Hepatocyte (in vitro differentiated cells): ENCODE data around the gene KSR2. TPM values are rescaled to one million over a fixed set of nuclear protein-coding genes. Genes with fewer than 3 reads are reported as not detected.

ENCODE experiments used
- DNase-seq: peaks from one replicate; pipeline ENCODE4 v3.0.0-alpha.2; 2016; ENCODE audit warnings: low spot score
- H2AFZ ChIP-seq: fragments of 200-600 bp; sonication (generic); 2 replicates; pipeline ENCODE4 v1.6.0; 2016; ENCODE audit warnings: antibody characterized with exemption, mild to moderate bottlenecking
- H3K27ac ChIP-seq: fragments of 200-600 bp; sonication (generic); 2 replicates; pipeline ENCODE4 v1.5.1; 2016; ENCODE audit warnings: mild to moderate bottlenecking
- H3K27me3 ChIP-seq: fragments of 200-600 bp; sonication (generic); 2 replicates; pipeline ENCODE4 v1.6.1; 2016
- H3K36me3 ChIP-seq: fragments of 200-600 bp; sonication (generic); replicated peaks from 2 replicates; pipeline ENCODE4 v1.5.1; 2016; ENCODE audit warnings: low read depth; ENCODE audit not compliant: insufficient read depth
- H3K4me1 ChIP-seq: fragments of 200-600 bp; sonication (generic); 2 replicates; pipeline ENCODE4 v1.5.1; 2016; ENCODE audit warnings: mild to moderate bottlenecking, moderate library complexity; ENCODE audit not compliant: insufficient read depth
- H3K4me2 ChIP-seq: fragments of 200-600 bp; sonication (generic); 2 replicates; pipeline ENCODE4 v1.6.0; 2016
- H3K4me3 ChIP-seq: fragments of 200-600 bp; sonication (generic); 2 replicates; pipeline ENCODE4 v1.5.1; 2016; ENCODE audit warnings: mild to moderate bottlenecking
- H3K79me2 ChIP-seq: fragments of 200-600 bp; sonication (generic); 2 replicates; pipeline ENCODE4 v1.6.0; 2017; ENCODE audit warnings: mild to moderate bottlenecking
- H3K9me2 ChIP-seq: fragments of 200-600 bp; sonication (generic); replicated peaks from 2 replicates; pipeline ENCODE4 v1.6.0; 2017; ENCODE audit warnings: mild to moderate bottlenecking; ENCODE audit not compliant: insufficient read depth
- H3K9me3 ChIP-seq: fragments of 200-600 bp; sonication (generic); 2 replicates; pipeline ENCODE4 v1.5.1; 2016; ENCODE audit warnings: low read depth, mild to moderate bottlenecking
- H4K20me1 ChIP-seq: fragments of 200-600 bp; sonication (generic); 2 replicates; pipeline ENCODE4 v1.6.0; 2016; ENCODE audit warnings: mild to moderate bottlenecking; ENCODE audit not compliant: insufficient read depth, poor library complexity, severe bottlenecking
- CTCF ChIP-seq: fragments of 200-600 bp; sonication (generic); IDR thresholded peaks from 2 replicates; pipeline ENCODE4 v1.5.1; 2016; ENCODE audit warnings: antibody characterized with exemption, mild to moderate bottlenecking; ENCODE audit not compliant: poor library complexity
- EZH2 ChIP-seq: fragments of 200-600 bp; sonication (generic); IDR thresholded peaks from 2 replicates; pipeline ENCODE4 v1.6.1; 2016; ENCODE audit warnings: antibody characterized with exemption, mild to moderate bottlenecking, borderline replicate concordance
- EZH2phosphoT487 ChIP-seq: fragments of 200-600 bp; sonication (generic); IDR thresholded peaks from one replicate; pipeline ENCODE4 v1.6.1; 2018; ENCODE audit warnings: antibody characterized with exemption, mild to moderate bottlenecking, low read depth, moderate library complexity; ENCODE audit not compliant: unreplicated experiment, severe bottlenecking
- WGBS: methylation state at CpG from one replicate; pipeline ENCODE4 v1.1.6; 2016; ENCODE audit warnings: low lambda C conversion rate; ENCODE audit errors: missing lambda C conversion rate; 5-methylcytosine and 5-hydroxymethylcytosine counted together
- polyA plus RNA-seq: library from polyadenylated mRNA; unstranded; fragments of >200 nt; fragmentation: Nextera tagmentation; extraction: Ambion mirVana; gene quantifications from 2 replicates; pipeline ENCODE4 v1.2.1, GENCODE V29; 2016
- total RNA-seq: library from RNA; depleted of rRNA; stranded (reverse); fragments of >200 nt; gene quantifications from 2 replicates; pipeline ENCODE4 v1.2.3, GENCODE V29; 2014

KSR2 gene
- total and polyA plus RNA-seq, 2 experiments from 2014 or later, result 0.37 to 0.46 TPM

DNA sequence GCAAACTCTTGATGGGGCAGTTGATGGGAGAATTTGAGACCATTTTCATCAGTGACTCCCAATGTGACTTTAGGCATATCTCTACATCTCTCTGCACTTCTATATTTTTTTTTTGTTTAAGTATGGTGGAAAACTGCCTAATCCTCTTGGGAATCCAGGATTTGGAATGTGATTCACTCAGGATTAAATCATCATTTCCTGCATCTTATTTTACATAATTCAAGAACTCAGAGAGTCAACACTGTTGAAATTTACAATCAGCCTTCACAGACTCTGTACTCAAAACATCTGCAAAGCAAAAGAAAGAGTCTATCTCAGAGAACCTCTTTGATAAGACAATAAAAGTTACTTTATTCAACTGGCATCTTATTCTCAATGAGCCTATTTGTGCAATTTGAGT is 346.7 kb downstream of the KSR2 start:
- Histone ChIP-seq H3K27ac (no peak overlapping the region), H3K36me3 (no peaks in the 10 kb centered on the region), H3K9me3 (no peaks in the 10 kb centered on the region), H3K4me1 (no peaks in the 10 kb centered on the region), H3K79me2 (no peaks in the 10 kb centered on the region), H3K27me3 (no peaks in the 10 kb centered on the region), H4K20me1 (no peaks in the 10 kb centered on the region), H3K9me2 (no peaks in the 10 kb centered on the region), H3K4me2 (no peak overlapping the region), H3K4me3 (no peak overlapping the region), H2AFZ (no peak overlapping the region)
- no peak for DNase-seq
- TF ChIP-seq EZH2phosphoT487 (no peak), EZH2 (no peak), CTCF (no peak)

GRCh38 chr12:117607778-117608177 is 361.0 kb downstream of the KSR2 start:
- no peak overlapping the region for H2AFZ ChIP-seq
- no peaks in the 10 kb centered on the region for H4K20me1 ChIP-seq
- WGBS, result 78% methylated on average over 6 of the region's 7 CpGs
- H3K4me3 ChIP-seq, result no peak overlapping the region
- H3K27me3 ChIP-seq, result peaks cover 5% of the 10 kb centered on the region
- no peak overlapping the region for H3K4me2 ChIP-seq
- no peaks in the 10 kb centered on the region for H3K9me2 ChIP-seq
- H3K4me1 ChIP-seq, result no peaks in the 10 kb centered on the region
- H3K79me2 ChIP-seq, result no peaks in the 10 kb centered on the region
- TF ChIP-seq EZH2 (no peak), CTCF (no peak), EZH2phosphoT487 (no peak)
- H3K9me3 ChIP-seq, result no peaks in the 10 kb centered on the region
- H3K27ac ChIP-seq, result no peak overlapping the region
- DNase-seq, result no peak
- H3K36me3 ChIP-seq, result no peaks in the 10 kb centered on the region

- 59% methylated on average over 5 of the region's 5 CpGs for WGBS
- no peak overlapping the region for H3K4me3 ChIP-seq
- peaks cover 5% of the 10 kb centered on the region for H3K27me3 ChIP-seq
- H3K36me3 ChIP-seq, result no peaks in the 10 kb centered on the region
- H3K9me2 ChIP-seq, result no peaks in the 10 kb centered on the region
- no peak for TF ChIP-seq CTCF
- no peak for TF ChIP-seq EZH2phosphoT487
- TF ChIP-seq EZH2, result no peak
- DNase-seq, result no peak
- no peak overlapping the region for H3K27ac ChIP-seq
- H3K9me3 ChIP-seq, result no peaks in the 10 kb centered on the region
- no peaks in the 10 kb centered on the region for H3K4me1 ChIP-seq
- H4K20me1 ChIP-seq, result no peaks in the 10 kb centered on the region
- H3K4me2 ChIP-seq, result no peak overlapping the region
- H2AFZ ChIP-seq, result no peak overlapping the region
- no peaks in the 10 kb centered on the region for H3K79me2 ChIP-seq
Measured at GRCh38 chr12:117606945-117607344, 361.8 kb downstream of the KSR2 start.

- DNase-seq, result no peak
- H3K36me3 ChIP-seq, result no peaks in the 10 kb centered on the region
- peaks cover 5% of the 10 kb centered on the region for H3K27me3 ChIP-seq
- H3K4me3 ChIP-seq, result no peak overlapping the region
- H2AFZ ChIP-seq, result no peak overlapping the region
- H4K20me1 ChIP-seq, result no peaks in the 10 kb centered on the region
- TF ChIP-seq EZH2phosphoT487, result no peak
- no peak for TF ChIP-seq EZH2
- no peak for TF ChIP-seq CTCF
- no peaks in the 10 kb centered on the region for H3K9me3 ChIP-seq
- no peaks in the 10 kb centered on the region for H3K9me2 ChIP-seq
- no peaks in the 10 kb centered on the region for H3K79me2 ChIP-seq
- H3K27ac ChIP-seq, result no peak overlapping the region
- H3K4me1 ChIP-seq, result no peaks in the 10 kb centered on the region
- H3K4me2 ChIP-seq, result no peak overlapping the region
Measured at GRCh38 chr12:117606024-117606423, 362.8 kb downstream of the KSR2 start.
